GM23338 (cell line): ENCODE measurements around the gene MUC5AC. TPM values are rescaled to one million over a fixed set of nuclear protein-coding genes. Genes with fewer than 3 reads are reported as not detected.

Experiments used
- ATAC-seq: fragments of 200-7000 bp; cut with Tn5 transposase; 3 replicates; pipeline ENCODE4 v1.9.1; 2020
- DNase-seq: peaks from one replicate; pipeline ENCODE4 v3.0.0-alpha.2; 2015; ENCODE audit warnings: low spot score
- H2AFZ ChIP-seq: fragments of 200-600 bp; sonication (generic); 2 replicates; pipeline ENCODE4 v1.8.0; 2016; ENCODE audit warnings: antibody characterized with exemption, mild to moderate bottlenecking, moderate library complexity
- H3F3A ChIP-seq: fragments of 200-600 bp; sonication (generic); replicated peaks from 2 replicates; pipeline ENCODE4 v1.8.0; 2017; ENCODE audit warnings: antibody characterized with exemption, mixed run types, low read depth
- H3K27ac ChIP-seq: fragments of 200-600 bp; sonication (generic); 2 replicates; pipeline ENCODE4 v1.6.1; 2016; ENCODE audit warnings: low read depth
- H3K27me3 ChIP-seq: fragments of 200-600 bp; sonication (generic); 2 replicates; pipeline ENCODE4 v1.8.0; 2016; ENCODE audit warnings: mild to moderate bottlenecking, mixed run types, moderate library complexity; ENCODE audit not compliant: insufficient read depth
- H3K36me3 ChIP-seq: fragments of 200-600 bp; sonication (generic); 2 replicates; pipeline ENCODE4 v1.8.0; 2016; ENCODE audit warnings: mild to moderate bottlenecking; ENCODE audit not compliant: insufficient read depth
- H3K4me1 ChIP-seq: fragments of 200-600 bp; sonication (generic); 2 replicates; pipeline ENCODE4 v1.8.0; 2016; ENCODE audit warnings: mild to moderate bottlenecking, moderate library complexity; ENCODE audit not compliant: insufficient read depth
- H3K4me2 ChIP-seq: fragments of 200-600 bp; sonication (generic); 2 replicates; pipeline ENCODE4 v1.7.1; 2017; ENCODE audit warnings: mixed run types
- H3K4me3 ChIP-seq: fragments of 200-600 bp; sonication (generic); 2 replicates; pipeline ENCODE4 v1.6.1; 2016; ENCODE audit warnings: mixed run types
- H3K79me2 ChIP-seq: fragments of 200-600 bp; sonication (generic); replicated peaks from 2 replicates; pipeline ENCODE4 v1.8.0; 2017; ENCODE audit warnings: mild to moderate bottlenecking; ENCODE audit not compliant: insufficient read depth
- H3K9me2 ChIP-seq: fragments of 200-600 bp; sonication (generic); 2 replicates; pipeline ENCODE4 v1.8.0; 2017; ENCODE audit not compliant: insufficient read depth
- H4K20me1 ChIP-seq: fragments of 200-600 bp; sonication (generic); replicated peaks from 2 replicates; pipeline ENCODE4 v1.8.0; 2017; ENCODE audit warnings: mild to moderate bottlenecking; ENCODE audit not compliant: insufficient read depth
- H3K27ac Mint-ChIP-seq: 2 replicates; pipeline ENCODE4 v1.8.0; 2020; ENCODE audit warnings: inconsistent platforms, mild to moderate bottlenecking, moderate library complexity, mixed read lengths
- H3K27me3 Mint-ChIP-seq: 3 replicates; pipeline ENCODE4 v1.8.0; 2022; ENCODE audit warnings: low read depth, mild to moderate bottlenecking, moderate library complexity, mixed read lengths, inconsistent platforms; ENCODE audit not compliant: insufficient read depth, poor library complexity
- H3K36me3 Mint-ChIP-seq: 3 replicates; pipeline ENCODE4 v1.8.0; 2021; ENCODE audit warnings: low read depth, mild to moderate bottlenecking, inconsistent platforms, moderate library complexity, mixed read lengths
- H3K4me1 Mint-ChIP-seq: 3 replicates; pipeline ENCODE4 v1.8.0; 2020; ENCODE audit warnings: mild to moderate bottlenecking, inconsistent platforms, mixed read lengths
- H3K4me3 Mint-ChIP-seq: 3 replicates; pipeline ENCODE4 v1.8.0; 2021; ENCODE audit warnings: moderate library complexity, mild to moderate bottlenecking, inconsistent platforms, mixed read lengths
- H3K9me3 Mint-ChIP-seq: 3 replicates; pipeline ENCODE4 v1.8.0; 2020; ENCODE audit warnings: moderate library complexity, mild to moderate bottlenecking, inconsistent platforms, mixed read lengths
- CREB1 ChIP-seq: fragments of 250-450 bp; sonication (Bioruptor Pico); IDR thresholded peaks from 2 replicates; pipeline ENCODE4 v1.5.0; 2020; ENCODE audit warnings: low read depth, mild to moderate bottlenecking, moderate library complexity
- CTCF ChIP-seq, 2 experiments: fragments of 200-600 bp in 1 of 2; sonication (generic) in 1 of 2; conservative IDR thresholded peaks; 2 replicates each; pipeline versions ENCODE4 v1.5.1 to v1.6.1; 2016 to 2017; ENCODE audit warnings: antibody characterized with exemption in 2 of 2, low read depth in 2 of 2, mild to moderate bottlenecking in 2 of 2, moderate library complexity in 1 of 2
- EZH2 ChIP-seq: fragments of 200-600 bp; sonication (generic); IDR thresholded peaks from one replicate; pipeline ENCODE4 v1.8.0; 2017; ENCODE audit warnings: antibody characterized with exemption, mild to moderate bottlenecking, low read depth; ENCODE audit not compliant: unreplicated experiment
- EZH2phosphoT487 ChIP-seq: fragments of 200-600 bp; sonication (generic); IDR thresholded peaks from one replicate; pipeline ENCODE4 v1.8.1; 2018; ENCODE audit warnings: antibody characterized with exemption; ENCODE audit not compliant: unreplicated experiment
- JUNB ChIP-seq: IDR thresholded peaks from one replicate; pipeline ENCODE4 v1.6.1; 2016; ENCODE audit warnings: antibody characterized with exemption; ENCODE audit not compliant: unreplicated experiment
- NANOG ChIP-seq: IDR thresholded peaks from 2 replicates; pipeline ENCODE4 v1.6.1; 2016; ENCODE audit warnings: antibody characterized with exemption, borderline replicate concordance
- POLR2AphosphoS5 ChIP-seq: IDR thresholded peaks from 2 replicates; pipeline ENCODE4 v1.6.1; 2016; ENCODE audit warnings: antibody characterized with exemption, low read depth
- REST ChIP-seq: IDR thresholded peaks from one replicate; pipeline ENCODE4 v1.6.1; 2018; ENCODE audit warnings: antibody characterized with exemption; ENCODE audit not compliant: unreplicated experiment
- STAT1 ChIP-seq: IDR thresholded peaks from one replicate; pipeline ENCODE4 v1.6.1; 2016; ENCODE audit warnings: antibody characterized with exemption; ENCODE audit not compliant: unreplicated experiment
- ZNF114 ChIP-seq: fragments of 250-450 bp; sonication (Bioruptor Pico); IDR thresholded peaks from 2 replicates; pipeline ENCODE4 v1.5.0; 2020; ENCODE audit warnings: mild to moderate bottlenecking, moderate library complexity
- ZNF331 ChIP-seq: fragments of 250-450 bp; sonication (Bioruptor Pico); IDR thresholded peaks from 2 replicates; pipeline ENCODE4 v1.5.0; 2020; ENCODE audit warnings: low read depth, mild to moderate bottlenecking, moderate library complexity
- ZNF462 ChIP-seq: fragments of 250-450 bp; sonication (Bioruptor Pico); IDR thresholded peaks from 2 replicates; pipeline ENCODE4 v1.5.0; 2020; ENCODE audit warnings: mild to moderate bottlenecking, moderate library complexity
- polyA plus RNA-seq: library from polyadenylated mRNA; unstranded; fragments of >200 nt; fragmentation: Nextera tagmentation; extraction: Ambion mirVana; gene quantifications from 2 replicates; pipeline ENCODE4 v1.2.1, GENCODE V29; 2016
- total RNA-seq: library from RNA; depleted of rRNA; stranded (reverse); fragments of >200 nt; shearing (Covaris generic); gene quantifications from 2 replicates; pipeline ENCODE4 v1.2.3, GENCODE V29; 2014
- TF ChIP-seq, protein P1 (sequence below): IDR thresholded peaks from 2 replicates; pipeline ENCODE4 v1.6.1; 2016; ENCODE audit warnings: antibody characterized with exemption

The MUC5AC gene
- total and polyA plus RNA-seq, 2 experiments from 2014 or later = not detected

DNA sequence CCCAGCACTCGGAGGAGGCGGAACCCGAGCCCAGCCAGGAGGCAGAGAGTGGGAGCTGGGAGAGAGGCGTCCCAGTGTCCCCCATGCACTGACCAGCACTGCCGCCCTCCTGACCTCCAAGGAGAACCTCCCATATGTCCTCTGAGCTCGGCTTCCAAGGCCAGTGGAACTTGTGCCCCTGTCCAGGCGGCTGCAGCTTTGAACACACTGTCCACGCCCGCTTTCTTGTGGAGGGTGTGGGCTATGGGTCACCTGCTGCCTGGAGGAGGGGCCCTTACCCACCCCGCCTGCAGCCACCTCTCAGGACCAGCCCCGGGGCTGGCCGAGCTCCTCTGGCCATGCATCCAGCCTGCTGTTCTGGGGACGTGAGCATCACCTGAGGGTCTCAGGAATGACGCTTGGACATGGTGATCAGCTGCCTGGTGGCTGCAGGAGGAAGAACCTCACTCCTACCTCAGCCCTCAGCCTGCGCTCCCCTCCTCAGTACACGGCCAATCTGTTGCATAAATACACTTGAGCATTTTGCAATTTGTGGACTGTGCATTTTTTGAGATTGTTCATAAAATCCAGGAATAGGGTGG is 42.9 kb downstream of the MUC5AC start:
- no peak overlapping the region for H3K27ac ChIP-seq
- no peaks in the 10 kb centered on the region; the same call in 2 of the 3 replicates for H3K4me1 Mint-ChIP-seq
- H3K36me3 ChIP-seq = no peaks in the 10 kb centered on the region
- TF ChIP-seq NANOG = no peak
- TF ChIP-seq CTCF (conservative IDR thresholded peaks at IDR 0.05; ENCODE audit: low read depth in 2 of 2) = no peak
- no peak for TF ChIP-seq REST
- no peak for TF ChIP-seq ZNF462 (CRISPR knock-in tag)
- TF ChIP-seq, protein P1, sequence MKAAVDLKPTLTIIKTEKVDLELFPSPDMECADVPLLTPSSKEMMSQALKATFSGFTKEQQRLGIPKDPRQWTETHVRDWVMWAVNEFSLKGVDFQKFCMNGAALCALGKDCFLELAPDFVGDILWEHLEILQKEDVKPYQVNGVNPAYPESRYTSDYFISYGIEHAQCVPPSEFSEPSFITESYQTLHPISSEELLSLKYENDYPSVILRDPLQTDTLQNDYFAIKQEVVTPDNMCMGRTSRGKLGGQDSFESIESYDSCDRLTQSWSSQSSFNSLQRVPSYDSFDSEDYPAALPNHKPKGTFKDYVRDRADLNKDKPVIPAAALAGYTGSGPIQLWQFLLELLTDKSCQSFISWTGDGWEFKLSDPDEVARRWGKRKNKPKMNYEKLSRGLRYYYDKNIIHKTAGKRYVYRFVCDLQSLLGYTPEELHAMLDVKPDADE = no peak
- no peak for TF ChIP-seq ZNF331 (CRISPR knock-in tag)
- no peak for TF ChIP-seq POLR2AphosphoS5
- no peak for TF ChIP-seq JUNB
- no peak for TF ChIP-seq ZNF114 (CRISPR knock-in tag)
- no peak for TF ChIP-seq CREB1
- no peak for TF ChIP-seq EZH2phosphoT487
- TF ChIP-seq STAT1 = no peak
- TF ChIP-seq EZH2 = no peak
- no peaks in the 10 kb centered on the region for H3K9me2 ChIP-seq
- H3K36me3 Mint-ChIP-seq = no peaks in the 10 kb centered on the region
- no peaks in the 10 kb centered on the region for H3F3A ChIP-seq
- no peak overlapping the region for H3K27ac Mint-ChIP-seq
- H3K27me3 Mint-ChIP-seq = peaks cover 6% of the 10 kb centered on the region
- ATAC-seq (no peak), DNase-seq (no peak)
- no peak overlapping the region for H3K4me3 Mint-ChIP-seq
- H3K9me3 Mint-ChIP-seq = no peaks in the 10 kb centered on the region
- no peak overlapping the region for H2AFZ ChIP-seq
- H3K27me3 ChIP-seq = no peaks in the 10 kb centered on the region
- H4K20me1 ChIP-seq = no peaks in the 10 kb centered on the region
- no peak overlapping the region for H3K4me2 ChIP-seq
- H3K4me3 ChIP-seq = no peak overlapping the region
- H3K79me2 ChIP-seq = no peaks in the 10 kb centered on the region
- no peaks in the 10 kb centered on the region for H3K4me1 ChIP-seq
